Activated T-cell treated with anti-CD3 and anti-CD28 coated beads, Interleukin-2, amount 50 U/mL, for 1 hour (primary cell): ENCODE measurements around the gene CLASP1.
"Not testable (repeated sequence)": the region's sequence is repeated elsewhere in the genome, so short reads cannot be mapped to it uniquely, and the experiment has no call there.

Experiments
- DNase-seq: peaks from one replicate; pipeline ENCODE4 v3.0.0-alpha.2; 2020

CLASP1 gene

GRCh38 chr2:121575800-121576199 is 73.5 kb downstream of the CLASP1 start:
- no peak for DNase-seq

- no peak for DNase-seq
These were observed 78.6 kb downstream of the CLASP1 start for GRCh38 chr2:121570667-121571055.

GRCh38 chr2:121570036-121570666 is 79.1 kb downstream of the CLASP1 start:
- no peak for DNase-seq

- no peak for DNase-seq
These were observed 81.3 kb downstream of the CLASP1 start for GRCh38 chr2:121567957-121568409.

- DNase-seq: no peak
These were observed 81.8 kb downstream of the CLASP1 start for GRCh38 chr2:121567452-121567851.

GRCh38 chr2:121565389-121566250 is 83.6 kb downstream of the CLASP1 start:
- DNase-seq: no peak

- no peak for DNase-seq
These were observed 84.4 kb downstream of the CLASP1 start for GRCh38 chr2:121564905-121565304.

- not testable (repeated sequence) for DNase-seq
These were observed 85.5 kb downstream of the CLASP1 start for GRCh38 chr2:121563754-121564153.

GRCh38 chr2:121562269-121563176 is 86.7 kb downstream of the CLASP1 start:
- DNase-seq: no peak

GRCh38 chr2:121561617-121562268 is 87.5 kb downstream of the CLASP1 start:
- no peak for DNase-seq

- no peak for DNase-seq
These were observed 90.9 kb downstream of the CLASP1 start for GRCh38 chr2:121558329-121558728.

GRCh38 chr2:121555008-121555407 is 94.3 kb downstream of the CLASP1 start:
- DNase-seq: no peak

GRCh38 chr2:121552477-121553180 is 96.6 kb downstream of the CLASP1 start:
- not testable (repeated sequence) for DNase-seq

GRCh38 chr2:121550669-121551068 is 98.6 kb downstream of the CLASP1 start:
- DNase-seq: no peak

GRCh38 chr2:121547646-121548045 is 101.6 kb downstream of the CLASP1 start:
- DNase-seq: no peak

GRCh38 chr2:121545913-121546312 is 103.3 kb downstream of the CLASP1 start:
- no peak for DNase-seq

GRCh38 chr2:121545257-121545656 is 104.0 kb downstream of the CLASP1 start:
- DNase-seq: no peak

GRCh38 chr2:121541495-121541894 is 107.8 kb downstream of the CLASP1 start:
- no peak for DNase-seq

GRCh38 chr2:121539750-121540469 is 109.4 kb downstream of the CLASP1 start:
- DNase-seq: no peak

GRCh38 chr2:121536850-121537557 is 112.3 kb downstream of the CLASP1 start:
- DNase-seq: no peak

- no peak for DNase-seq
These were observed 112.9 kb downstream of the CLASP1 start for GRCh38 chr2:121536347-121536746.
